Upper lobe of left lung (tissue), 6 donors: ENCODE data around the gene C15orf61. TPM values are rescaled to one million over a fixed set of nuclear protein-coding genes. Genes with fewer than 3 reads are reported as not detected.

Source experiments
- ATAC-seq, 2 donors: fragments of 200-7000 bp; cut with Tn5 transposase; one replicate each; pipeline ENCODE4 v1.9.1; 2022; ENCODE audit warnings: mild to moderate bottlenecking in 2 of 2, moderate library complexity in 2 of 2; ENCODE audit not compliant: low FRiP score in 2 of 2
- DNase-seq, 2 donors: peaks; one replicate each; pipeline ENCODE4 v3.0.0-alpha.2; 2019 to 2020
- H3K27ac ChIP-seq, 4 donors: fragments of 200-600 bp; sonication (generic); one replicate each; pipeline ENCODE4 v1.5.1; 2016 to 2019
- H3K27me3 ChIP-seq, 4 donors: fragments of 200-600 bp; sonication (generic); one replicate each; pipeline ENCODE4 v1.5.1; 2017 to 2019
- H3K36me3 ChIP-seq, 4 donors: fragments of 200-600 bp; sonication (generic); one replicate each; pipeline ENCODE4 v1.5.1; 2016 to 2019
- H3K4me1 ChIP-seq, 4 donors: fragments of 200-600 bp; sonication (generic); one replicate each; pipeline ENCODE4 v1.5.1; 2018 to 2019
- H3K4me3 ChIP-seq, 4 donors: fragments of 200-600 bp; sonication (generic); one replicate each; pipeline ENCODE4 v1.5.1; 2017 to 2019; ENCODE audit warnings: mild to moderate bottlenecking in 2 of 4, moderate library complexity in 1 of 4
- H3K9me3 ChIP-seq, 4 donors: fragments of 200-600 bp; sonication (generic); one replicate each; pipeline ENCODE4 v1.5.1; 2018 to 2019
- EP300 ChIP-seq, 4 donors: sonication (generic); formaldehyde crosslinking; IDR thresholded peaks; one replicate each; pipeline ENCODE4 v1.5.1; 2017; ENCODE audit warnings: antibody characterized with exemption in 4 of 4, control low read depth in 2 of 4
- POLR2A ChIP-seq, 4 donors: fragments of 450-650 bp; IDR thresholded peaks; one replicate each; pipeline ENCODE4 v1.5.1; 2016 to 2017; ENCODE audit warnings: antibody characterized with exemption in 4 of 4, mild to moderate bottlenecking in 2 of 4
- POLR2AphosphoS5 ChIP-seq, 2 donors: sonication (generic); formaldehyde crosslinking; IDR thresholded peaks; one replicate each; pipeline ENCODE4 v1.5.1; 2017; ENCODE audit warnings: antibody characterized with exemption in 2 of 2
- WGBS, 2 donors: methylation state at CpG; one replicate each; pipeline ENCODE4 v1.1.5; 2017 to 2018; 5-methylcytosine and 5-hydroxymethylcytosine counted together
- total RNA-seq, 6 donors: library from RNA; depleted of rRNA in 4 of 6; stranded (reverse); fragments of >200 nt in 4 of 6; gene quantifications; one replicate each; pipeline versions ENCODE4 v1.1.0 to v1.2.1, GENCODE V29; 2016 to 2021
- TF ChIP-seq, protein P1 (sequence below), 6 experiments: fragments of 450-650 bp in 4 of 6; fragments of 200-600 bp in 2 of 6; sonication (generic) in 2 of 6; IDR thresholded peaks; one replicate each; pipeline ENCODE4 v1.5.1; 2016 to 2019; ENCODE audit warnings: antibody characterized with exemption in 6 of 6
- donor health status: DM: no; HTN: no; CAD: no; lungs with moderate emphysema.
- donor health status: DM: no; HTN: yes; CAD: no; lungs with severe emphysema.

C15orf61 gene
- total RNA-seq, 6 donors from 2014 or later, result 2.7 to 10.8 (median 6.7) TPM

DNA sequence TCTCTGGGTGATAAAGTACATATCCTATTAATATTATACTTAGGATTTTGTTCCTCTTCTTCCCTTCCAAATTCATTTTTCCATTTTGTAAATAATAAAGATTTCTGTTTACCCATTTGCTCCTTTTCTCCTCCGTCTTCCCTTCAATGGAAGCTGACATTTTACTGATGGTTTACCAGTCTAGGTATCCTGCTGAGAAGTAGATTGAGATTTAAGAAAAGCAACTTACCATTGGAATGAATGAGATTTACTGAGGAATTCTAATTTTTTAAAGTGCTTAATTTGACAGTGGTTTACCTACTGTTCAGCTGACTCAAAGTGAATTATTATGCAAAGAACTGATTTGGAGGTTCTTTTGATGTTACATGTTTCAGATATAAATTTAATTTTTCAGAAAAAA is 2.4 kb downstream of the C15orf61 start:
- H3K27ac ChIP-seq, result peak overlapping the region in 2 of 4 donors; percentile 92 to 97
- H3K27me3 ChIP-seq, result no peaks in the 10 kb centered on the region
- H3K36me3 ChIP-seq, result peaks cover 0 to 15% (median 0%) of the 10 kb centered on the region in 4 donors
- DNase-seq, result no peak
- H3K4me1 ChIP-seq, result peaks cover 9 to 28% (median 12%) of the 10 kb centered on the region in 4 donors
- TF ChIP-seq POLR2A (IDR thresholded peaks at IDR 0.05), result no peak
- TF ChIP-seq, protein P1, sequence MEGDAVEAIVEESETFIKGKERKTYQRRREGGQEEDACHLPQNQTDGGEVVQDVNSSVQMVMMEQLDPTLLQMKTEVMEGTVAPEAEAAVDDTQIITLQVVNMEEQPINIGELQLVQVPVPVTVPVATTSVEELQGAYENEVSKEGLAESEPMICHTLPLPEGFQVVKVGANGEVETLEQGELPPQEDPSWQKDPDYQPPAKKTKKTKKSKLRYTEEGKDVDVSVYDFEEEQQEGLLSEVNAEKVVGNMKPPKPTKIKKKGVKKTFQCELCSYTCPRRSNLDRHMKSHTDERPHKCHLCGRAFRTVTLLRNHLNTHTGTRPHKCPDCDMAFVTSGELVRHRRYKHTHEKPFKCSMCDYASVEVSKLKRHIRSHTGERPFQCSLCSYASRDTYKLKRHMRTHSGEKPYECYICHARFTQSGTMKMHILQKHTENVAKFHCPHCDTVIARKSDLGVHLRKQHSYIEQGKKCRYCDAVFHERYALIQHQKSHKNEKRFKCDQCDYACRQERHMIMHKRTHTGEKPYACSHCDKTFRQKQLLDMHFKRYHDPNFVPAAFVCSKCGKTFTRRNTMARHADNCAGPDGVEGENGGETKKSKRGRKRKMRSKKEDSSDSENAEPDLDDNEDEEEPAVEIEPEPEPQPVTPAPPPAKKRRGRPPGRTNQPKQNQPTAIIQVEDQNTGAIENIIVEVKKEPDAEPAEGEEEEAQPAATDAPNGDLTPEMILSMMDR (IDR thresholded peaks at IDR 0.05), result no peak
- TF ChIP-seq POLR2AphosphoS5 (IDR thresholded peaks at IDR 0.05), result no peak
- TF ChIP-seq EP300 (IDR thresholded peaks at IDR 0.05), result no peak
- H3K9me3 ChIP-seq, result no peaks in the 10 kb centered on the region
- peak overlapping the region in 1 of 4 donors; percentile 73 for H3K4me3 ChIP-seq
- no peak for ATAC-seq
- 74 to 79% methylated on average over 1 of the region's 1 CpG for WGBS, 2 donors

DNA sequence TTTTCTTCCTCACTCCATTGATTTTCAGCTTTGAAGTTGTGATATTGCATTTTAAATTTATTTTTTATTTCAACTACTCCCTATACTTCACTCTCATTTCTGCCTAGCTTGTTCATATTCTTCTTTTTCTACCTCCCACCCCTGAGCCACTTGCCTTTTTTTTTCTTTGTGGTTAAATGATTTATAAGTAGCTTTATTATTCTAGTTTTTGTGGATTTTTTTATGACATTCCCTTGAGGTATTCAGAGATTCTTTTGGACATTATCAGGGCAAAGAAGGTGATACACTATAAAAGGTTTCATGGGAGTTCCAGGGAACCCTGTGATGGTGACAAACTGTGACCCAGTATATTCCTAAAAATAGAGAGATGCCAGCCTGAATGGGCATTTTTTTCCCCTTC is 3.3 kb downstream of the C15orf61 start:
- peaks cover 0 to 17% (median 0%) of the 10 kb centered on the region in 4 donors for H3K36me3 ChIP-seq
- no peak overlapping the region for H3K27ac ChIP-seq
- no peak overlapping the region for H3K4me3 ChIP-seq
- H3K4me1 ChIP-seq, result peaks cover 9 to 28% (median 12%) of the 10 kb centered on the region in 4 donors
- DNase-seq, result no peak
- no peaks in the 10 kb centered on the region for H3K27me3 ChIP-seq
- TF ChIP-seq, protein P1 (IDR thresholded peaks at IDR 0.05), result no peak
- TF ChIP-seq POLR2AphosphoS5 (IDR thresholded peaks at IDR 0.05), result no peak
- no peak for TF ChIP-seq POLR2A (IDR thresholded peaks at IDR 0.05)
- no peak for TF ChIP-seq EP300 (IDR thresholded peaks at IDR 0.05)
- no peak for ATAC-seq
- H3K9me3 ChIP-seq, result no peaks in the 10 kb centered on the region

DNA sequence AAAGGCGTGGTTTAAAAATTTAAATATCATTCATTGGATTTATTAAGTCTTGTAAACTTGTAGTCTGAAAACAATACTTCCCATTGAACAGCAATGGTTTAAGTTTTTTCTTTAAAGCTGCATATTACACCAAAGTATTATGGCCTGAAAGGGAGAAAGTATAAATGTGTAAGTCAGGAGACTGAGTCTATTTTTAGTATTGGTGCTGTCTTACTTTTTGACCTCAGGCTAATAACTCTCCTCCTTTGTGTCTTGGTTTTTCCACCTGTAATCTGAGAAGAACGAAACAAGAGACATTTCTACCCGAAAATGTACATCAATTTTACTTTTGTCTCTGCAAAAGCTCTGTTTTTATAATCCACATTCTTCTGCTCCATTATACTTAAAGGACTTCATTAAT is 7.6 kb downstream of the C15orf61 start:
- 94 to 95% methylated on average over 3 of the region's 3 CpGs for WGBS, 2 donors
- ATAC-seq (no peak), DNase-seq (no peak)
- H3K9me3 ChIP-seq, result no peaks in the 10 kb centered on the region
- H3K4me1 ChIP-seq, result peaks cover 0 to 10% (median 1%) of the 10 kb centered on the region in 4 donors
- H3K4me3 ChIP-seq, result no peak overlapping the region
- H3K36me3 ChIP-seq, result peaks cover 0 to 22% (median 0%) of the 10 kb centered on the region in 4 donors
- no peaks in the 10 kb centered on the region for H3K27me3 ChIP-seq
- H3K27ac ChIP-seq, result no peak overlapping the region
- TF ChIP-seq EP300 (IDR thresholded peaks at IDR 0.05) (no peak), POLR2A (IDR thresholded peaks at IDR 0.05) (no peak), POLR2AphosphoS5 (IDR thresholded peaks at IDR 0.05) (no peak)
- TF ChIP-seq, protein P1 (IDR thresholded peaks at IDR 0.05), result no peak

DNA sequence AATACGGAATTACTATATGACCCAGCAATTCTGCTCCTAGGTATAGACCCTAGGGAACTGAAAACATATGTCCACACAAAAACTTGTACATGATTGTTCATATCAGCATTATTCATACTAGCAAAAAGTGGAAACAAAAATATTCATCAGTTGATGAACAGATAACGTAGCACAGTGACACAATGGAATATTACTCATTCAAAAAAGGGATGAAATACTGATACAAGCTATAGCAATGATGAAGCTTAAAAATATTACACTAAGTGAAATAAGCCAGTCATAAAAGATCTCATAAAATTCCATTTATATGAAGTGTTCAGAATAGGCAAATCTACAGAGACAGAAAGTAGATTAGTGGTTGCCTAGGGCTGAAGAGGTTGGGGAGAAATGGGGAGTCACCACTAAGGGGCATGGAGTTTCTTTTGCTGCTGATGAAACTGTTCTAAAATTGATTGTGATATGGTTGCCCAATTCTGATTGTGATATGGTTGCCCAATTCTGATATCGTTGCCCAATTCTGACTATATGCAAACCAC is 10.5 kb downstream of the C15orf61 start:
- no peaks in the 10 kb centered on the region for H3K9me3 ChIP-seq

More for the DNA sequence above, 10.5 kb downstream of the C15orf61 start:
- Histone ChIP-seq H3K27ac (no peak overlapping the region), H3K4me3 (no peak overlapping the region), H3K36me3 (peaks cover 0 to 20% (median 0%) of the 10 kb centered on the region in 4 donors), H3K27me3 (no peaks in the 10 kb centered on the region), H3K4me1 (no peaks in the 10 kb centered on the region)
- no peak for TF ChIP-seq POLR2AphosphoS5 (IDR thresholded peaks at IDR 0.05)
- TF ChIP-seq EP300 (IDR thresholded peaks at IDR 0.05), result no peak
- TF ChIP-seq, protein P1 (IDR thresholded peaks at IDR 0.05), result no peak
- WGBS, 2 donors, result 77% methylated on average over 3 of the region's 3 CpGs
- ATAC-seq, result peak in 1 of 2 donors; percentile 41
- no peak for DNase-seq
